KMS-11 (cell line): ENCODE measurements around the gene CCDC141.

Source experiments
- H2AFZ ChIP-seq: fragments of 200-600 bp; sonication (generic); 2 replicates; pipeline ENCODE4 v1.6.1; 2016; ENCODE audit warnings: antibody characterized with exemption, mixed run types, low read depth
- H3K27ac ChIP-seq: fragments of 200-600 bp; sonication (generic); 2 replicates; pipeline ENCODE4 v1.6.1; 2016; ENCODE audit warnings: mild to moderate bottlenecking, mixed run types
- H3K27me3 ChIP-seq: fragments of 200-600 bp; sonication (generic); 2 replicates; pipeline ENCODE4 v1.6.1; 2017; ENCODE audit warnings: mild to moderate bottlenecking, low read depth, mixed run types, moderate library complexity; ENCODE audit not compliant: insufficient read depth
- H3K36me3 ChIP-seq: fragments of 200-600 bp; sonication (generic); 2 replicates; pipeline ENCODE4 v1.6.1; 2017; ENCODE audit warnings: mild to moderate bottlenecking, mixed run types; ENCODE audit not compliant: insufficient read depth
- H3K4me1 ChIP-seq: fragments of 200-600 bp; sonication (generic); 2 replicates; pipeline ENCODE4 v1.6.1; 2016; ENCODE audit warnings: mild to moderate bottlenecking, low read depth, mixed run types; ENCODE audit not compliant: poor library complexity, severe bottlenecking
- H3K4me2 ChIP-seq: fragments of 200-600 bp; sonication (generic); 2 replicates; pipeline ENCODE4 v1.7.0; 2016; ENCODE audit warnings: mild to moderate bottlenecking, mixed run types
- H3K4me3 ChIP-seq: fragments of 200-600 bp; sonication (generic); IDR thresholded peaks from 2 replicates; pipeline ENCODE4 v1.6.1; 2017; ENCODE audit warnings: low read depth, low read length, mixed read lengths; ENCODE audit not compliant: insufficient read depth
- H3K79me2 ChIP-seq: fragments of 200-600 bp; sonication (generic); 2 replicates; pipeline ENCODE4 v1.6.1; 2016; ENCODE audit warnings: low read depth, mixed run types; ENCODE audit not compliant: insufficient read depth
- H3K9ac ChIP-seq: fragments of 200-600 bp; sonication (generic); 2 replicates; pipeline ENCODE4 v1.6.1; 2016; ENCODE audit warnings: mild to moderate bottlenecking, mixed run types
- H4K20me1 ChIP-seq: fragments of 200-600 bp; sonication (generic); 2 replicates; pipeline ENCODE4 v1.6.1; 2016; ENCODE audit warnings: mild to moderate bottlenecking, mixed run types; ENCODE audit not compliant: insufficient read depth
- CTCF ChIP-seq: fragments of 200-600 bp; sonication (generic); conservative IDR thresholded peaks from 2 replicates; pipeline ENCODE4 v1.6.1; 2017; ENCODE audit warnings: low read depth, mild to moderate bottlenecking, antibody characterized with exemption, low read length, moderate library complexity, mixed read lengths

The CCDC141 gene

GRCh38 chr2:178827739-178828485 lies 222.0 kb downstream of the CCDC141 start:
- H3K27me3 ChIP-seq, result no peaks in the 10 kb centered on the region
- H2AFZ ChIP-seq, result no peak overlapping the region
- H3K27ac ChIP-seq, result no peak overlapping the region
- H3K36me3 ChIP-seq, result no peaks in the 10 kb centered on the region
- no peak overlapping the region for H3K4me3 ChIP-seq
- no peaks in the 10 kb centered on the region for H3K79me2 ChIP-seq
- H3K4me2 ChIP-seq, result no peak overlapping the region
- H3K9ac ChIP-seq, result no peak overlapping the region
- no peak for TF ChIP-seq CTCF
- no peaks in the 10 kb centered on the region for H3K4me1 ChIP-seq
- no peaks in the 10 kb centered on the region for H4K20me1 ChIP-seq

- TF ChIP-seq CTCF, result no peak
- Histone ChIP-seq H3K9ac (no peak overlapping the region), H3K27ac (no peak overlapping the region), H3K4me1 (no peaks in the 10 kb centered on the region), H3K36me3 (no peaks in the 10 kb centered on the region), H3K4me3 (no peak overlapping the region), H2AFZ (no peak overlapping the region), H3K27me3 (no peaks in the 10 kb centered on the region), H4K20me1 (no peaks in the 10 kb centered on the region), H3K4me2 (no peak overlapping the region), H3K79me2 (no peaks in the 10 kb centered on the region)
Measured at GRCh38 chr2:178827111-178827510, 222.8 kb downstream of the CCDC141 start.

- no peak overlapping the region for H2AFZ ChIP-seq
- no peaks in the 10 kb centered on the region for H3K27me3 ChIP-seq
- H3K79me2 ChIP-seq, result no peaks in the 10 kb centered on the region
- H3K4me2 ChIP-seq, result no peak overlapping the region
- TF ChIP-seq CTCF, result no peak
- H3K4me3 ChIP-seq, result no peak overlapping the region
- H3K36me3 ChIP-seq, result no peaks in the 10 kb centered on the region
- H4K20me1 ChIP-seq, result no peaks in the 10 kb centered on the region
- H3K4me1 ChIP-seq, result peaks cover 14% of the 10 kb centered on the region
- no peak overlapping the region for H3K9ac ChIP-seq
- no peak overlapping the region for H3K27ac ChIP-seq
Measured at GRCh38 chr2:178825183-178825582, 224.8 kb downstream of the CCDC141 start.

- no peak for TF ChIP-seq CTCF
- Histone ChIP-seq H3K27me3 (no peaks in the 10 kb centered on the region), H3K4me2 (no peak overlapping the region), H3K79me2 (no peaks in the 10 kb centered on the region), H3K9ac (no peak overlapping the region), H3K4me3 (no peak overlapping the region), H3K4me1 (peaks cover 24% of the 10 kb centered on the region), H4K20me1 (no peaks in the 10 kb centered on the region), H2AFZ (no peak overlapping the region), H3K36me3 (no peaks in the 10 kb centered on the region), H3K27ac (no peak overlapping the region)
Measured at GRCh38 chr2:178824181-178824580, 225.8 kb downstream of the CCDC141 start.
